ENCODE data around the gene TNIK.

TNIK gene

DNA sequence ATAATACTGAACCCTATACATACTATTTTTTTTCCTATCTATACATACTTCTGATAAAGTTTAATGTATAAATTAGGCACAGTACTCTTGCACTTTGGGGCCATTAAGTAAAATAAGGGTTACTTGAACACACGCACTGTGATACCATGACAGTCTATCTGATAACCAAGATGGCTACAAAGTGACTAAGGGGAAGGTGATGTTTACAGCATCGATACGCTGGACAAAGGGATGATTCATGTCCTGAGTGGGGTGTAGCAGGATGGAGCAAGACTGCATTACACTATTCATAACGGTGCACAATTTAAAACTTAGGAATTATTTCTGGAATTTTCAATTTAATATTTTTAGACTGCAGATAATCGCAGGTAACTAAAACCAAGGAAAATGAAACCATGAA is 403.7 kb downstream of the TNIK start:
- TF ChIP-seq, protein P1, sequence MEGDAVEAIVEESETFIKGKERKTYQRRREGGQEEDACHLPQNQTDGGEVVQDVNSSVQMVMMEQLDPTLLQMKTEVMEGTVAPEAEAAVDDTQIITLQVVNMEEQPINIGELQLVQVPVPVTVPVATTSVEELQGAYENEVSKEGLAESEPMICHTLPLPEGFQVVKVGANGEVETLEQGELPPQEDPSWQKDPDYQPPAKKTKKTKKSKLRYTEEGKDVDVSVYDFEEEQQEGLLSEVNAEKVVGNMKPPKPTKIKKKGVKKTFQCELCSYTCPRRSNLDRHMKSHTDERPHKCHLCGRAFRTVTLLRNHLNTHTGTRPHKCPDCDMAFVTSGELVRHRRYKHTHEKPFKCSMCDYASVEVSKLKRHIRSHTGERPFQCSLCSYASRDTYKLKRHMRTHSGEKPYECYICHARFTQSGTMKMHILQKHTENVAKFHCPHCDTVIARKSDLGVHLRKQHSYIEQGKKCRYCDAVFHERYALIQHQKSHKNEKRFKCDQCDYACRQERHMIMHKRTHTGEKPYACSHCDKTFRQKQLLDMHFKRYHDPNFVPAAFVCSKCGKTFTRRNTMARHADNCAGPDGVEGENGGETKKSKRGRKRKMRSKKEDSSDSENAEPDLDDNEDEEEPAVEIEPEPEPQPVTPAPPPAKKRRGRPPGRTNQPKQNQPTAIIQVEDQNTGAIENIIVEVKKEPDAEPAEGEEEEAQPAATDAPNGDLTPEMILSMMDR (IDR thresholded peaks at IDR 0.05; ENCODE audit: low read depth, low read length) = no peak
- no peak for DNase-seq (ENCODE audit: extremely low read depth, low read depth)

DNA sequence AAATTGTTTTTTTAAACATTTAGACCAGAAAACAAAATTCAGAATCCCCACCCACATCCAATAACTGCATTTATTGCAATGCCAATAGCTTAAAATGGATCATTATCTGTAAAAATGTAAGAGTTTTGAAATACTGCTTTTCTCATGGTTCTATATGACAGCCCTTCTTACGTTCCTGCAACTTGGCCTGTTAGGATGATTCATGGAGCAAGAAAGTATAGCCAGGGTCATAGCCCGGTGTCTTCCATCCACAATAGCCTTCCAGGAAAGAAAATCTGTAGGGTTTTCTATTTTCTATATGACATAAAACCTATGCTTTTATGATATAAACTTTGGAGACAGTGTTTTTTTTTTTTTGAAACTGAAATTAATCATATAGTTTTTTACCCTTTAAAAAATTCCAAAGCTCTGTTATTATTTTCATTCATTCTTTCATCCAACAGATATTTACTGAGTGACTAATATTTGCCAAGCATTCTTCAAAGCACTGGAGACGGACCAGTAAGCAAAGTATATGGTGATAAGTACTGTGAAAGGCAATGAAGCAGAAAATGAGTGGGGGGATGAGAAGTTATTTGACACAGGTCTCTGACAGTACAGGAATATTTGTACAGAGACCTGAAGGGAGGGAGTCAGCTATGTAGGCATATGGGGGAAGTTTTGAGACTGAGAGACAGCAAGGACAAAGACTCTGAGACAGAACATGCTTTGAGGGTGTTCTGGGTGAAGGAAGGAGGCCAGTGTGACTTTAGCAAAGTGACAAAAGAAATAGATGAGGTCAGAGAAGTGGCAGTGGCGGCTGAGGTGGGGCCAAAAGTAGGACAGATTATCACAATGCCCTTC is 404.6 kb downstream of the TNIK start:
- DNase-seq (ENCODE audit: extremely low read depth, low read depth) = no peak

DNA sequence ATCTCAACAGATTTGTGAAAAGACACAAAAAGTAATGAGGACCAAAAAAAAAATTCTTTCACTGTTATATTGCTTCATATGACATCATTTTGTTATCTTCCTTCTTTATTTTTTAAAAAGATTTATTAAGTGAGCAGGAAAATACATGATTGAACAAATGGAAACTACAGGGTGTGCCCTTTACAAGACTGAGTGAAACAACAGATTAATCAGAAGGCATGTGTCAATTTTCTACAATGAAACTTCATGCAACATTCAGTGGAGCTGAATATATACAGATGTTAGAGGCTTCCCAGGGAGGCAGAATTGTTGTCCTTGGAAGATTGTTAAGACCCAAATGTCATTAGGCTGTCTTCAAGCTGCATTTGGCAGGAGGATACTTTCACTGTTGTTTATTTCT is 405.3 kb downstream of the TNIK start:
- TF ChIP-seq, protein P1 (IDR thresholded peaks at IDR 0.05; ENCODE audit: low read depth, low read length) = no peak
- no peak for DNase-seq (ENCODE audit: extremely low read depth, low read depth)

More for the DNA sequence above, 404.6 kb downstream of the TNIK start:
- TF ChIP-seq, protein P1 (IDR thresholded peaks at IDR 0.05; ENCODE audit: low read depth, low read length) = no peak

DNA sequence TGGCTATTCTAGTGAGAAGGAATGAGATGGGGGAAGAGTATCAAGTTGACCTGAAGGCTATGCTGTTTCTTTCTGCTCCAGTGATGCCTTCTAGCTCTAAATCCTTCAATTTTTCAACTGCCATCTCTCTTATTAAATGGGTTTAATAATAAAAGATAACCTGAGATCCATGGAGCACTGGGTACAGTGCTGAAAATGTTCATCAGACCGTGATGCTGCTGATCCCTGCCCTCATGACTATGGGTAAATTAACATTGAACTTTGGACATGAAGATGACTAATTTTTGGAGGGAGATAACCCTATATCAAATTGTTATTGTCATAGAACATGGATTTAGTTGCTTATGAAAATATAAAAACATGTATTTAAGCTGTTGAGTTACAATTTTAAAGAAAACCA is 406.0 kb downstream of the TNIK start:
- TF ChIP-seq, protein P1 (IDR thresholded peaks at IDR 0.05; ENCODE audit: low read depth, low read length) = no peak

DNA sequence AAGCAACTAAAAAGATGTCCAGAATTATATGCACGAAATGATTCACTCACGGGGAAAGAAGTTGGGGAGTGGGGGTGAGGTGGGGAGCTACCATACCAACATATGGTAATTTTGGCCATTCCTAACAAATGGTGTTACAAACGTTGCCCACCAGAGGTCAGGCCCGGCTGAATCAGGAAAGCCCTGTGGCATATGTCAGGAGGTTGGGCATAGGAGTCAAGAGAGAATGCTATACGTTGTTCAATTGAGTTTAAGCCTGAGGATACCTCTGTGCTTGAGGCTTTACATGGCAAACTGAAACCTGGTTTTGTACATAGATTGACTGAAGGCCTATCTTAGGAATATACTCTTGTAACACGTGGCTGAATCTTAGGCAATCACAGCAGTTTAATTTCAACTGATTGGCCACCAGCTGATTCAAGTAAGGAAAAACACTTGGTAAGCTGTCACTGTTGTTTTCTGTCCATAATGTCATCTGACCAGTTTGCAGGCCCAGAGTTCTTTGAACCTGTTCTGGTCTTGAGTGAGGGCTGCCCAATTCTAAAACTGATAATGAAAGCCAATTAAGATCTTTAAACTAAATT is 410.3 kb downstream of the TNIK start:
- TF ChIP-seq, protein P1 (IDR thresholded peaks at IDR 0.05; ENCODE audit: low read depth, low read length) = peak; percentile 70

More for the DNA sequence above, 406.0 kb downstream of the TNIK start:
- no peak for DNase-seq (ENCODE audit: extremely low read depth, low read depth)

DNA sequence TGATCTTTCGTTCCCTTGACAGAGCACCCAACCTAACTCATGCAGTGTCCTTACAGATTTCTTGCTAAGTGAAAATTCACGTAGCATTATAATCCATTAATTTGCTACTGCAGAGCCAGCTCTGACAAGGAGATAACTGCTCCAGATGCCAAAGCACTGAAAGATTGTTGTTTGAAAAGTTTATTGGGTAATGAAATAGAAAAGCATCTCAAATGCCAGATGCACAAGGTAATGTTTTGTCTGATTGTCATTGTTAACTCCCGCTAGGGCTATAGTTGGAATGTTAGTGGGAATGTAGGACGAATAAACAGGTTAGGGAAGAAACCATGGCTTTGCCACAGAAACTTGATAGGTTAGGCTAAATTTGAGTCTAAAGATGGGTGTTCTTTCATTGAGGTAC is 413.4 kb downstream of the TNIK start:
- no peak for DNase-seq (ENCODE audit: extremely low read depth, low read depth)
- TF ChIP-seq, protein P1 (IDR thresholded peaks at IDR 0.05; ENCODE audit: low read depth, low read length) = no peak

More for the DNA sequence above, 410.3 kb downstream of the TNIK start:
- peak; percentile 20 for DNase-seq (ENCODE audit: extremely low read depth, low read depth)

All from AG09319 (cell line).